GM21390 (cell line): ENCODE data around the gene HELT.

Source experiments
- ATAC-seq: cut with Tn5 transposase; IDR thresholded peaks from one replicate; pipeline ENCODE4 v1.9.1; 2021; ENCODE audit not compliant: unreplicated experiment

HELT gene

DNA sequence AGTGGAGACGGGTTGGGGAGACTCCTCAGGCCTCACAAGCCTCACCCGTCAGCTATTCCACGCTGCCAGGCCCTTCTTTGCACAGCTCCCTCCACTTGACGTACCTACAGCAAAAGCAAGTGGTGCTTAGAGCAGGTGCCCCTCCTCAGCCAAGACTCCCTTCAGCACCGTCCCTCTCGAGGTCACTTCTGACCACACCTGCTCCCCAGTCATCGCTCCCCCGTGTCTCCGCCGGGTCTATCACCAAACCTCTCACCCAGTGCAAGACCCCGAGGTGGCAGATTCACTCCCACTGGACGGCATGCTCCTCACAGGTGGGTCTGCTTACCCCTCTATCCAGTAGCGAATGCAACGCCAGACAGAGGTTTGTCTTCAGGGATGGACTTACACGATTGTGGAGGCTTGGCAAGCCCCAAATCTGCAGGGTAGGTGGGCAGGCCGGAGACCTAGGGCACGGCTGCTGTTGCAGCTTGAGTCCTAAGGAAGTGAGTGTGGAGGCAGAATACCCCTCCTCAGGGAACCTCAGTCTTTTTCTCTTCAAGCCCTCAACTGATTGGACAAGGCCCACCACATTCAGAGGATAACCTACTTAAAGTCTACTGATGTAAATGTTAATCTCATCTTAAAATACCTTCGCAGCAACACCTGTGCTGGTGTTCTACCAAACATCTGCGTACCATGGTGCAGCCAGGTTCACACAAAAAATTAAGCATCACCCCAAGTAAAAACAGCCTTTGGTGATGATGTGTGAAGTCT is 14.5 kb upstream of the HELT start:
- ATAC-seq: no peak

GRCh38 chr4:185004562-185005218 is 13.6 kb upstream of the HELT start:
- ATAC-seq: peak; percentile 50

DNA sequence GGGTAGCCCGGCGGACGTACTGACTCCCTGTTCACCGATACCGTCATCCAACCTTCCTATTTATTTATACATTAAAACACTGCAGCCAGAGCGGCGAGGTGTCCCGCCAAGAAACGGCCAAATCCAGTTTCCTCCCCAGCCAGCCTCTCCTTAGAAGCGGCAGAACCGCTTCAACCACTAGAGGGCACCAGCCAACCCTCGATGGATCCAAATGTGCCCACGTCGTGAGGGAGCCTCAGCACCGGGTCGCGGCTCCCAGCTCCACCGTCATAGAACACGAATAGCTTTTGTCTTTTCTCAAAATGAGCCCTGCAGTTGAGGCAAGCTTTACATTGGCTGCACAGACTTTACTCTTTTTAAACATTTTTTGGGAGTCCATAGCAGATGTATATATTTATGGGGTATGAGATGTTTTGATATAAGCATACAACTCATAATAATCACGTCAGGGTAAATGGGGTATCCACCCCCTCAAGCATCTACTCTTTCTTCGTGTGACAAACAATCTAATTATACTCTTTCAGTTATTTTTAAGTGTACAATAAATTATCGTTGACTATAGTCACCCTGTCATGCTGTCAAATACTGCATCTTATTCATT is 13.0 kb upstream of the HELT start:
- peak; percentile 96 for ATAC-seq

DNA sequence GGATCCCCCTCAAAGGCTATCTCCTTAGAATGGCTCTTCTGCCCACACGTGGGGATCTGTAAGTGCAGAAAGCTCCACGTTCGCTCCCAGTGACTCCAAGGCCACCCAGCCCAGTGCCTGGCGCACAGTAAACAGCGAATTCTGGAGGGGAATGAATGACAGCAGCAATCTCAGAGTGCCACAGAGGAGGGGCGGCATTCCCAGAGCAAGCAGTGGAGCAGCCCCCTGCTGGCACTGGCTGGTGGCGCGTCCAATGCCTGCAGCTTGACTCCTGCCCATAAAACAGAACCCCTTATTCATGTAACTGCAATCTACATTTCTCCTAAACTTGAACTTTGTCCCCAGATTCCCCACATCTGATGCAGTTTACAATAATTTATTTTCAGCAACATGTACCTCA is 6.9 kb upstream of the HELT start:
- ATAC-seq: no peak

DNA sequence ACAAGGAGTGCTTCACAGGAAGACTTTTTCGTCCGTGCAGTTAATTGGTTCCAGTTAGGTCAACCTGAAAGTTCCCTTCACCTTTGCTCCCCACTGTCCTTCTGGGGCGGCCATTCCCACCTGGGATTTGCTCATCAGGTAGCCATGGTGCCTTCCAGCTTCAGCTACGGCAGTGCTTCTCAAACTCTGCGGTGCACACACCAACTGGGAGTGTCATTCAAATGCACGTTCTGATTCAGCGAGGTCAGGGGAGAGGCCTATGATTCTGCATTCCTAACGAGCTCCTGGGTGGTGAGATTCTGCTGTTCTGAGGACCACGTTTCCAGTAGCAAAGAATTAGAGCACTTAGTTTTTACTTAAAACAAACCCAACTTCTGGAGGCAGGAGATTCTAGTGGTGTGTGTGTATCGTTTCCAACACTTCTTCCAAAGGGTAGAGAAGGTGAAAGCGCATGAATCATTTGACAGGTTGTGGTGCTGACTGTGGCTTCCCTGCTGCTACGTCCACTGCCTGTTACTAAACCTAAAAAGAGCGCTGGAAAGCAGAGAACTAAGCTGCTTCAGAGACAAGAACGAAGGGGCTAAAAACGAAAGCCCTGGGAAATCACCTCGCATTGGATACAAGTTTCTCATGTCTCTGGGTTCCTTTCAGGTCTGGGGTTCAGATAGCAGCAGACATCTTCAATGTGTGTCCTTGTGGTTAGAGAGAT is 4.7 kb upstream of the HELT start:
- no peak for ATAC-seq

GRCh38 chr4:185015108-185015507 is 3.2 kb upstream of the HELT start:
- no peak for ATAC-seq

GRCh38 chr4:185016101-185016940 is 2.0 kb upstream of the HELT start:
- ATAC-seq: no peak

DNA sequence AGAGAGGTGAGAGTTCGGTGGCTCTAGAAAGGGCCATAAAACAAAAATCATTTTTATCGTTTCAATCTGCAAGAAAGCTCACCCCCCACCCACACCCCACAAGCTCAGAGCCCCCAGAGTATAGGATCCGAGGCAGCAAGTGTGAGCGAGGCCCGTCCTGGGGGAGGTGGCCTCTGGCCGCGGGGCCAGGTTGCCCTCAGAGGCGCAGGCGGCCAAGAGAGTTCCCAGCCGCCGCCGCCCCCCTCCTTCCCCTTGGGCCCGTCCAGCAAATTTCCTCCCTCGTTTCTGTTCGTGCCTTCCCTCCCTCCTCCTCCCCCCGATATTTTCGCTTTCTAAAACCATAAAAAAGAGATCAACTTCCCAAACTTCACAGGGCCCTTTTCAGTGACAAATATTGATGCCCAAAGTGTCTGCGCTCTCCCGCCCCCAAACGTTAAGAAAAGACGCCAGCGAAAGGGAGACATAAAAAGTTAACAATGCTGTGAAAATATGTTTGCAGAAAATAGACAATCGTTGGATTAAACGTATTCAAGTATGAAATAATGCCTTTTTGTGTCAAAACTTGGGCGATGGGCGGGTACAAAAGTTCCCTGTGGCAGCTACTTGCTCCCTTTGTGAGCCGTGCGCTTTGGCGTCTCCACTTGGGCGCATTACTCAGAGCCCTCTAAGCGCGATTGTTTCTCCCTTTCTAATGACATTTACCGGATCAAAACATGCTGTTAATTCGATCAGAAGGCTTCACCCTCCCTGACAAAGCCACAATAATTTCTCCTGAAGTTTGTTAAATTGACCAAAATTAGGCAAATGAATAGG is 1.1 kb upstream of the HELT start:
- ATAC-seq: no peak

DNA sequence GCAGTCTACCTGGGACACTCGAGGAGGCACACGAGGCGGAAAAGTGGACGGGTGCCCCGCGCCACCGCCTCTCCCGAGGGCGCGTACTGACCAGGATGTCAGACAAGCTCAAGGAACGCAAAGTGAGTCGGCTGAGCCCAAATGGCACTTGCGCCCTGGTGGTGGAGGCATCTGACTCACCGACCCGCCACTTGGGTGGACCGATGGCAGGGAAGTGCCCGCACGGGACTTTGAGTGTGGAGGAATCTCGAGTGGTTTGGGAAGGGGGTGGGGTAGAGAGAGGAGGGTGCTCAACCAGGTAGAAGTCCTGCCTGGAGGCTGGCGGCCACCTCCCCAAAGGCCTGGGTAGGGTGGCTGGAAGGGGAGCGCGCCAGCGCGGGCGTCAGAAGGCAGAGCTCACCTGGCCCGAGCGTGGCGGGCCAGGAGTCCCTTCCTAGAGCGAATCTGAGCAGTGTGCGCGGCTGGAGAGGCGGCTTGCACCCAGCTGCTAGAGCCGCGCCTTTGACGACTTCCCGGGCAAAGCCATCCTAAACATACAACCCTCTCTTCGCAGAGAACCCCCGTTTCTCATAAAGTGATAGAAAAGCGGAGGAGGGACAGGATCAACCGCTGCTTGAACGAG is 655 bp downstream of the HELT start:
- ATAC-seq: no peak

DNA sequence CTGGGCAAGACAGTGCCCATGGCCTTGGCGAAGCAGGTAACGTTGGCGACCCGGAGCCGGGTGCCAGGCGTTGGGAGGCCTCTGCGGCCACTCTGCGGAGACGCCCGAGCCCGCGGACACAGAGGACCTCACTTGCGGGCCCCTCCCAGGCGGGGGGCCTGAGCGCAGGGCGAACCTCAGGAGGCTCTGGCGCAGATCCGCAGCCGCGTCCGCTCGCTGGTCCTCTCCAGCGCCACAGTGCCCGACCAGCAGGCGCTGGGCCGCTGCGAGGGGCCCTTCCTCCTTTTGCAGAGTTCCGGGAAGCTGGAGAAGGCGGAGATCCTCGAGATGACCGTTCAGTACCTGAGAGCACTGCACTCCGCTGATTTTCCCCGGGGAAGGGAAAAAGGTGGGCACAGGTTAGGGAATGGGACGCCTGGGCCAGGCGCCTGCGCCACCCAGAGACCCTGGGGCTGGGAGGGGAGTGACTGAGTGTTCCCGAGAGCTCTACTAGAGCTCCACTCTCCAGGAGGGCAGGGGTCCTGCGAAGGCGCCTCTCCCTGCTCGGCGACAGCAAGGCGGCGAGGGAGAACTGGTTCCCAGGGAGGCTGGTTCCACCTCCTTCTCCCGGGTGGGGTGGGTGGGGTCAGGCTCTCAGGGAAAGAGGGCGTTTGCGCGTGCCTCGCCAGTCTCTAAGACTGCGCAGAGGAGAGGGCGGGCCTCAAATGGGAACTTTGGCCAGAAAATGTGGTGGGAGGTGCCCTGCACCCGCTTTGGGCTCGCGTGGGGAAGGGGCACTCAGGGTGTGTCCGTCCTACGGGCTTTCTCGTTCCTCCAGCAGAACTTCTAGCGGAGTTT is 1.4 kb downstream of the HELT start:
- ATAC-seq: no peak

DNA sequence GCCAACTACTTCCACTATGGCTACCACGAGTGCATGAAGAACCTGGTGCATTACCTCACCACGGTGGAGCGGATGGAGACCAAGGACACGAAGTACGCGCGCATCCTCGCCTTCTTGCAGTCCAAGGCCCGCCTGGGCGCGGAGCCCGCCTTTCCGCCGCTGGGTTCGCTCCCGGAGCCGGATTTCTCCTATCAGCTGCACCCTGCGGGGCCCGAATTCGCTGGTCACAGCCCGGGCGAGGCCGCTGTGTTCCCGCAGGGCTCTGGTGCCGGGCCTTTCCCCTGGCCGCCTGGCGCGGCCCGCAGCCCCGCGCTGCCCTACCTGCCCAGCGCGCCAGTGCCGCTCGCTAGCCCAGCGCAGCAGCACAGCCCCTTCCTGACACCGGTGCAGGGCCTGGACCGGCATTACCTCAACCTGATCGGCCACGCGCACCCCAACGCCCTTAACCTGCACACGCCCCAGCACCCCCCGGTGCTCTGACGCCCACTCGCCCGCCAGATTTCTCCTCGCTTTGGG is 2.1 kb downstream of the HELT start:
- no peak for ATAC-seq

DNA sequence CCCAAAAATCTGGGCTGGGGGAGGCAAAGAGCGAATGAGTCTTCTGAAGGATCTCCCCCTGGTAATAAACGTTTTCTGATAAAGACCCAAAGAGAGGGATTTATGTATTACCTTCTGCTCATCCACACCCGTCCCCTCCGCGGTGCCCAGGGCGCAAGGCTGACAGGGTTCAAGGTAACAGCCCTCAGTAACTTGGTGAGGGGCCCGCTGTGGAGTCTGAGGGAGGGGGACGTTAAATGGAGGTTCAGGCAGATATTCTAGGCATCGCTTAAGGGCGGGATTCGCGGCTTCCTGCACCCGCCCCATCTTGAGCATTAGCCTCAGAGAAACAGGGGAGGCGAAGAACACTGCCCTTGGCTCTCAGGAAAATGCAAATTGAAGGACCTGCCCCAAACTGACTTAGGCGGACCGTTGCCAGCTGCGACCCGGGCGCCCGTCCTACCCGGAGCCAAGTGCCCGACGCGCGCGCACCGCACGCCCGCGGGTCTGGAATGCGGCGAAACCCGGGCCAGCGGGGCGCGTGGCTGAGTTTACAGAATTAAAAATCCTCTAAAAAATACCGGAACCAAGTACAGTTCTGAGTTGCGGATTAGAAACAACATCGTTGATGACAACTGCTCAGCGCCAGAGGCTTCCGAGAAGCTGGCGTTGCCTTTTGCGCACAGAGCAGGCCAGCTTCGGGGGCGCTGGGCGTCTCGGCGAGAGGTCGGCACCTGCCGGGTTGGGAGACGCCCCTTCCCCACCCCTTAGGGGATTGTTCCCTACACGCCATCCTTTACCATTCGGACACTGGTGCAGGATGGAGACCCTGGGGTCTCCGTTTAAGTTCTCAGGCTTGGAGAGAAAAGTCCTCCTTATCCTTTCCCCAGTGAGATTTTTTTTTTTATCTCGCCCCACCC is 2.8 kb downstream of the HELT start:
- ATAC-seq: no peak

DNA sequence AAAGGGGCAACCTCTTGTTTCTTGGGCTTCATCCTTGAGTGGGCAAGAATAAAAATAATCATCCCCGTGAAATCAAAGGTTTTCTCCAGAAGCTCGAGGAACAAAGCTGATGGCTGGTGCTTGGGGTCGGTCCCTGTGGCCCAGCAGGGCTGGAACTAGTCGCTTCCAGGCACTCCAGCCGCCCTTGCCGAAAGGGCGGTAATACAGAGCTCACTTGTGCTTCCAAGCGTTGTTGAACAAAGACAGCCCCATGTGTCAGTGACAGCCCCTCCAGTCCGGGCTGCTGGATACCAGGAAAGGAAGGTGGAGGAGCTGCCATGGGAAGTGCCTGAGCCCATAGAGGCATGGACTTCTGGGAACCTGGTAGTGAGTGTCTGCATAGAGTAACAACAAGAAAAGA is 5.2 kb downstream of the HELT start:
- ATAC-seq: no peak

DNA sequence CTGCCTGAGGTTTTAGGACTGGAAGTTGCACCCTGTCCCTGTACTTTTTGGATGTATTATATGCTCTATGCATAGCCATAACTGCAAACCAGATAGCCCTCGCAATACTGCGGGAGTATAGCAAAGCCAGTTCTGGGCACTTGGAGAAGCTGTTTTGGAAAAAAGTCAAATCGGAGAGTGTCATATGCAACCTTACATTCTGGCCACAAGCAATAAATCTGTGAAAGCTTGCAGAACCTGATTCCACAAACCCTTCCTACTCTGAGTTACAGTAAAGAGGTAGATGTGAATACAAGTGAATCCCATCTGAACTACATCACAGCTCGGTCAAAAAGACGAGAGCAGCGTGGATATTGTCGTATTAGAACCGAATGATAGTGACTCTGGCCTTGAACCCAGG is 10.3 kb downstream of the HELT start:
- ATAC-seq: no peak

DNA sequence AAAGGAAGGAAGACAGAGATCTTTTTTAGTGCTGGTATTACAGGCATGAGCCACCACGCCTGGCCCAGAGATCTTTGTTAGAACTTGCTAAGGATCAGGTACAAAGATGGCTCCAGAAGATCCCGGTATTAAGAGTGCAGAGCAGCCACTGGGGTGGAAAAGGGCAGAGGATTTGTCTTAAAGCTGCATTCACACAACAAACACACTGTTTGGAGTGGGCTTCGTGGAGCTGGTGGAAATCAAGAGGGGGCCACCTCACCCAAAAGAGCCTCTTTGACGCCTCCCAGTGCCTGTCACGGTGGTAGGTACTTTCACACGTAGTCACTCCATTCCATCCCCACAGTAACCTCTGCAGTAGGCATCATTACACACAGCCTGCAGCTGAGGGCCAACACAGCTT is 13.3 kb downstream of the HELT start:
- no peak for ATAC-seq

GRCh38 chr4:185033072-185033471 is 14.8 kb downstream of the HELT start:
- ATAC-seq: no peak

- no peak for ATAC-seq
Measured at GRCh38 chr4:185033950-185034349, 15.7 kb downstream of the HELT start.
